ENCODE results near the gene UAP1L1.
"Not testable (repeated sequence)": the region's sequence is repeated elsewhere in the genome, so short reads cannot be mapped to it uniquely, and the experiment has no call there.

UAP1L1 gene

GRCh38 chr9:137077010-137077747 is at the start of gene UAP1L1:
TSS of gene UAP1L1 (plus strand) at chr9:137077517. CDS start at chr9:137077533, 16 bp downstream.
- no peak for DNase-seq (ENCODE audit: low spot score)

- no peak for DNase-seq (ENCODE audit: low spot score)
Observed at GRCh38 chr9:137028263-137029057, 48.9 kb upstream of the UAP1L1 start.

- no peak for DNase-seq (ENCODE audit: low spot score)
Observed at GRCh38 chr9:137029058-137029936, 48.0 kb upstream of the UAP1L1 start.

- no peak for DNase-seq (ENCODE audit: low spot score)
Observed at GRCh38 chr9:137030006-137030405, 47.3 kb upstream of the UAP1L1 start.

- DNase-seq (ENCODE audit: low spot score) = no peak
Observed at GRCh38 chr9:137030538-137031527, 46.5 kb upstream of the UAP1L1 start.

- DNase-seq (ENCODE audit: low spot score) = no peak
Observed at GRCh38 chr9:137031904-137032640, 45.2 kb upstream of the UAP1L1 start, which contains the start of gene FUT7. TSS of gene FUT7 (minus strand) at chr9:137032088. CDS start at chr9:137031991, 97 bp downstream.

GRCh38 chr9:137032858-137033257 is 44.5 kb upstream of the UAP1L1 start:
- no peak for DNase-seq (ENCODE audit: low spot score)

- not testable (repeated sequence) for DNase-seq (ENCODE audit: low spot score)
Observed at GRCh38 chr9:137033481-137033880, 43.8 kb upstream of the UAP1L1 start.

GRCh38 chr9:137034039-137034708 is 43.1 kb upstream of the UAP1L1 start:
- no peak for DNase-seq (ENCODE audit: low spot score)

- peak; percentile 87 for DNase-seq (ENCODE audit: low spot score)
Observed at GRCh38 chr9:137034709-137035506, 42.4 kb upstream of the UAP1L1 start.

- no peak for DNase-seq (ENCODE audit: low spot score)
Observed at GRCh38 chr9:137035507-137035834, 41.8 kb upstream of the UAP1L1 start.

GRCh38 chr9:137035937-137036336 is 41.4 kb upstream of the UAP1L1 start:
- DNase-seq (ENCODE audit: low spot score) = no peak

GRCh38 chr9:137037035-137037434 is 40.3 kb upstream of the UAP1L1 start:
- no peak for DNase-seq (ENCODE audit: low spot score)

- DNase-seq (ENCODE audit: low spot score) = no peak
Observed at GRCh38 chr9:137037483-137037882, 39.8 kb upstream of the UAP1L1 start.

- no peak for DNase-seq (ENCODE audit: low spot score)
Observed at GRCh38 chr9:137038916-137039315, 38.4 kb upstream of the UAP1L1 start.

- DNase-seq (ENCODE audit: low spot score) = no peak
Observed at GRCh38 chr9:137039611-137040366, 37.5 kb upstream of the UAP1L1 start.

- DNase-seq (ENCODE audit: low spot score) = no peak
Observed at GRCh38 chr9:137040568-137040967, 36.7 kb upstream of the UAP1L1 start.

- no peak for DNase-seq (ENCODE audit: low spot score)
Observed at GRCh38 chr9:137041124-137041523, 36.2 kb upstream of the UAP1L1 start.
